Breast epithelium (tissue), 4 donors: ENCODE measurements around the gene GPR89A. TPM values are rescaled to one million over a fixed set of nuclear protein-coding genes. Genes with fewer than 3 reads are reported as not detected.
"Not testable (repeated sequence)": the region's sequence is repeated elsewhere in the genome, so short reads cannot be mapped to it uniquely, and the experiment has no call there.

Source experiments
- DNase-seq, 2 donors: peaks; one replicate each; pipeline ENCODE4 v3.0.0-alpha.2; 2019; ENCODE audit warnings: low spot score in 2 of 2
- H3K27ac ChIP-seq, 2 donors: fragments of 200-600 bp; sonication (generic) in 1 of 2; one replicate each; pipeline ENCODE4 v1.5.1; 2016 to 2019; ENCODE audit warnings: mild to moderate bottlenecking in 1 of 2
- H3K27me3 ChIP-seq, 2 donors: fragments of 200-600 bp; sonication (generic) in 1 of 2; one replicate each; pipeline versions ENCODE4 v1.5.1 to v1.6.0; 2017 to 2019; ENCODE audit warnings: control low read depth in 1 of 2, mild to moderate bottlenecking in 1 of 2
- H3K36me3 ChIP-seq: fragments of 200-600 bp; one replicate; pipeline ENCODE4 v1.5.1; 2019
- H3K4me1 ChIP-seq, 2 donors: fragments of 200-600 bp; sonication (generic); one replicate each; pipeline ENCODE4 v1.5.1; 2016 to 2019; ENCODE audit warnings: control low read depth in 1 of 2
- H3K4me3 ChIP-seq, 3 donors: fragments of 200-600 bp; sonication (generic); 1 replicate in 2 of 3; 2 replicates in 1 of 3; pipeline ENCODE4 v1.5.1; 2016 to 2019; ENCODE audit warnings: mild to moderate bottlenecking in 3 of 3, moderate library complexity in 2 of 3
- H3K9me3 ChIP-seq, 2 donors: fragments of 200-600 bp; sonication (generic) in 1 of 2; one replicate each; pipeline ENCODE4 v1.5.1; 2016 to 2019; ENCODE audit warnings: control low read depth in 1 of 2
- intact Hi-C: fragments of 100-400 bp; cut with DNase I; formaldehyde crosslinking; loops from one replicate; pipeline ENCODE4 v1.15.1; 2023; ENCODE audit warnings: low total_unique reads
- total RNA-seq, 3 donors: library from RNA; depleted of rRNA; stranded (reverse); fragments of >200 nt; gene quantifications; one replicate each; pipeline ENCODE4 v1.1.0, GENCODE V29; 2016

Gene GPR89A
- total RNA-seq, 3 donors from 2014 or later, result 31.7 to 40.5 (median 34.1) TPM

- intact Hi-C loops, H3K4me3 ChIP-seq, H3K9me3 ChIP-seq, H3K36me3 ChIP-seq, H3K27me3 ChIP-seq, H3K4me1 ChIP-seq, DNase-seq, H3K27ac ChIP-seq: not testable (repeated sequence)
Observed at GRCh38 chr1:145620073-145620472, 12.3 kb downstream of the GPR89A start.

GRCh38 chr1:145622177-145622576 lies 14.4 kb downstream of the GPR89A start:
- H3K4me3 ChIP-seq, H3K36me3 ChIP-seq, H3K27me3 ChIP-seq, intact Hi-C loops, H3K27ac ChIP-seq, H3K4me1 ChIP-seq, DNase-seq, H3K9me3 ChIP-seq: not testable (repeated sequence)

- DNase-seq, H3K9me3 ChIP-seq, H3K4me3 ChIP-seq, H3K4me1 ChIP-seq, H3K27me3 ChIP-seq, intact Hi-C loops, H3K27ac ChIP-seq, H3K36me3 ChIP-seq: not testable (repeated sequence)
Observed at GRCh38 chr1:145636237-145636636, 28.4 kb downstream of the GPR89A start.

- H3K27me3 ChIP-seq, H3K9me3 ChIP-seq, H3K4me3 ChIP-seq, H3K27ac ChIP-seq, DNase-seq, H3K4me1 ChIP-seq, intact Hi-C loops, H3K36me3 ChIP-seq: not testable (repeated sequence)
Observed at GRCh38 chr1:145641886-145642285, 34.1 kb downstream of the GPR89A start.

- H3K4me3 ChIP-seq, DNase-seq, H3K4me1 ChIP-seq, H3K9me3 ChIP-seq, intact Hi-C loops, H3K36me3 ChIP-seq, H3K27me3 ChIP-seq, H3K27ac ChIP-seq: not testable (repeated sequence)
Observed at GRCh38 chr1:145643990-145644389, 36.2 kb downstream of the GPR89A start.

GRCh38 chr1:145656245-145656943 lies 48.6 kb downstream of the GPR89A start:
- H3K9me3 ChIP-seq, H3K4me3 ChIP-seq, intact Hi-C loops, H3K36me3 ChIP-seq, H3K27ac ChIP-seq, H3K4me1 ChIP-seq, H3K27me3 ChIP-seq, DNase-seq: not testable (repeated sequence)

- H3K4me1 ChIP-seq, intact Hi-C loops, H3K4me3 ChIP-seq, H3K27ac ChIP-seq, H3K36me3 ChIP-seq, H3K9me3 ChIP-seq, DNase-seq, H3K27me3 ChIP-seq: not testable (repeated sequence)
Observed at GRCh38 chr1:145662502-145662901, 54.7 kb downstream of the GPR89A start.

GRCh38 chr1:145665015-145665414 lies 57.2 kb downstream of the GPR89A start:
- H3K27me3 ChIP-seq, H3K9me3 ChIP-seq, H3K4me1 ChIP-seq, DNase-seq, H3K27ac ChIP-seq, H3K4me3 ChIP-seq, intact Hi-C loops, H3K36me3 ChIP-seq: not testable (repeated sequence)

GRCh38 chr1:145670995-145671745 lies 63.4 kb downstream of the GPR89A start:
- intact Hi-C loops, H3K4me3 ChIP-seq, H3K27me3 ChIP-seq, H3K9me3 ChIP-seq, H3K4me1 ChIP-seq, DNase-seq, H3K27ac ChIP-seq, H3K36me3 ChIP-seq: not testable (repeated sequence)

GRCh38 chr1:145673217-145673616 lies 65.4 kb downstream of the GPR89A start:
- H3K4me3 ChIP-seq, H3K36me3 ChIP-seq, H3K4me1 ChIP-seq, DNase-seq, intact Hi-C loops, H3K27ac ChIP-seq, H3K9me3 ChIP-seq, H3K27me3 ChIP-seq: not testable (repeated sequence)

- H3K27me3 ChIP-seq, H3K27ac ChIP-seq, H3K4me1 ChIP-seq, H3K4me3 ChIP-seq, intact Hi-C loops, H3K9me3 ChIP-seq, H3K36me3 ChIP-seq, DNase-seq: not testable (repeated sequence)
Observed at GRCh38 chr1:145684858-145685257, 77.1 kb downstream of the GPR89A start.

GRCh38 chr1:145686078-145686477 lies 78.3 kb downstream of the GPR89A start:
- intact Hi-C loops, H3K9me3 ChIP-seq, H3K36me3 ChIP-seq, H3K27me3 ChIP-seq, H3K27ac ChIP-seq, DNase-seq, H3K4me3 ChIP-seq, H3K4me1 ChIP-seq: not testable (repeated sequence)
